ENCODE data around the gene SFTA2. TPM values are rescaled to one million over a fixed set of nuclear protein-coding genes. Genes with fewer than 3 reads are reported as not detected.

Gene SFTA2
- total and polyA plus RNA-seq, 2 experiments from 2014 or later, result 0.86 TPM; not detected in 1

DNA sequence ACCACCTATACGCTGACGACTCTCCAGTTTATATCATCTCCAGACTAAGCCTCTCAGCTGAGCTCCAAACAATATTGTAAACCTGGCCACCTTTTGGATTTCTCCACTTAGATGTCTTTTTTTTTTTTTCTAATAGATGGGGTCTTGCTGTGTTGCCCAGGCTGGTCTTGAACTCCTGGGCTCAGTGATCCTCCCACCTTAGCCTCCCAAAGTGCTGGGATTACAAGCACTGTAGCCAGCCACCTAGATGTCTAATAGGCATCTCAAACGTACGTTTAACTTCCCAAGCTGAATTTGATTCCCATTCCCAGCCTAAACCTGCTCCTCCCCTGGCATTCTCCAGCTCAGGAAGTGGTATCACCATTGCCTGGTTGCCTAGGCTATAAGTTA lies 42.5 kb downstream of the SFTA2 start:
- H3K27ac ChIP-seq, result no peak overlapping the region
- H3K4me1 ChIP-seq (ENCODE audit: low read depth), result peaks cover 20% of the 10 kb centered on the region
- no peaks in the 10 kb centered on the region for H3K9me3 ChIP-seq (ENCODE audit: low read depth)
- no peaks in the 10 kb centered on the region for H3K27me3 ChIP-seq
- no peak overlapping the region for H3K4me3 ChIP-seq
- peaks cover 15% of the 10 kb centered on the region for H3K36me3 ChIP-seq
- no peak for DNase-seq (ENCODE audit: low read depth in 1 of 2, low spot score in 1 of 2)
- TF ChIP-seq, protein P1, sequence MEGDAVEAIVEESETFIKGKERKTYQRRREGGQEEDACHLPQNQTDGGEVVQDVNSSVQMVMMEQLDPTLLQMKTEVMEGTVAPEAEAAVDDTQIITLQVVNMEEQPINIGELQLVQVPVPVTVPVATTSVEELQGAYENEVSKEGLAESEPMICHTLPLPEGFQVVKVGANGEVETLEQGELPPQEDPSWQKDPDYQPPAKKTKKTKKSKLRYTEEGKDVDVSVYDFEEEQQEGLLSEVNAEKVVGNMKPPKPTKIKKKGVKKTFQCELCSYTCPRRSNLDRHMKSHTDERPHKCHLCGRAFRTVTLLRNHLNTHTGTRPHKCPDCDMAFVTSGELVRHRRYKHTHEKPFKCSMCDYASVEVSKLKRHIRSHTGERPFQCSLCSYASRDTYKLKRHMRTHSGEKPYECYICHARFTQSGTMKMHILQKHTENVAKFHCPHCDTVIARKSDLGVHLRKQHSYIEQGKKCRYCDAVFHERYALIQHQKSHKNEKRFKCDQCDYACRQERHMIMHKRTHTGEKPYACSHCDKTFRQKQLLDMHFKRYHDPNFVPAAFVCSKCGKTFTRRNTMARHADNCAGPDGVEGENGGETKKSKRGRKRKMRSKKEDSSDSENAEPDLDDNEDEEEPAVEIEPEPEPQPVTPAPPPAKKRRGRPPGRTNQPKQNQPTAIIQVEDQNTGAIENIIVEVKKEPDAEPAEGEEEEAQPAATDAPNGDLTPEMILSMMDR (IDR thresholded peaks at IDR 0.05; ENCODE audit: low read depth, low read length), result no peak

DNA sequence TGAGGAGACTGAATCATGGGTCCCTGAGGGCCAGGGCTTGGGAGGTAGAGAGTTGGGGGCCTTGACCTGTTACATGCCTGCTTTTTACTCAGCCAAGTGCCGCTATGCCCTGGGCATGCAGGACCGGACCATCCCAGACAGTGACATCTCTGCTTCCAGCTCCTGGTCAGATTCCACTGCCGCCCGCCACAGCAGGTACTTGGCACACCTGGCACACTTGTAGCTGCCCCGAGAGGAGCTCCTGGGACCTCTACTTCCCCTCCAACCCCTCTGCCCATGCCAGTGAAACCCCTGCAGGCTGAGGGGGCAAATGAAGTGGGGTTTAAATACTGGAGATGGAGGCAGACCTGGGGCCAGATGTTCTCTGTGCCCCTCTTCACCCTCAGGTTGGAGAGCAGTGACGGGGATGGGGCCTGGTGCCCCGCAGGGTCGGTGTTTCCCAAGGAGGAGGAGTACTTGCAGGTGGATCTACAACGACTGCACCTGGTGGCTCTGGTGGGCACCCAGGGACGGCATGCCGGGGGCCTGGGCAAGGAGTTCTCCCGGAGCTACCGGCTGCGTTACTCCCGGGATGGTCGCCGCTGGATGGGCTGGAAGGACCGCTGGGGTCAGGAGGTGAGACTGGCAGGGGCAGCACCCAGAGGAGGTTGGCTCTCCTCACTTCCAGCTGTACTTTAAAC lies 43.0 kb downstream of the SFTA2 start:
- TF ChIP-seq, protein P1 (IDR thresholded peaks at IDR 0.05; ENCODE audit: low read depth, low read length), result no peak
- peaks cover 15% of the 10 kb centered on the region for H3K36me3 ChIP-seq
- no peak overlapping the region for H3K4me3 ChIP-seq
- DNase-seq (ENCODE audit: low read depth in 1 of 2, low spot score in 1 of 2), result no peak
- peaks cover 20% of the 10 kb centered on the region for H3K4me1 ChIP-seq (ENCODE audit: low read depth)
- no peaks in the 10 kb centered on the region for H3K27me3 ChIP-seq
- H3K27ac ChIP-seq, result no peak overlapping the region
- H3K9me3 ChIP-seq (ENCODE audit: low read depth), result no peaks in the 10 kb centered on the region

DNA sequence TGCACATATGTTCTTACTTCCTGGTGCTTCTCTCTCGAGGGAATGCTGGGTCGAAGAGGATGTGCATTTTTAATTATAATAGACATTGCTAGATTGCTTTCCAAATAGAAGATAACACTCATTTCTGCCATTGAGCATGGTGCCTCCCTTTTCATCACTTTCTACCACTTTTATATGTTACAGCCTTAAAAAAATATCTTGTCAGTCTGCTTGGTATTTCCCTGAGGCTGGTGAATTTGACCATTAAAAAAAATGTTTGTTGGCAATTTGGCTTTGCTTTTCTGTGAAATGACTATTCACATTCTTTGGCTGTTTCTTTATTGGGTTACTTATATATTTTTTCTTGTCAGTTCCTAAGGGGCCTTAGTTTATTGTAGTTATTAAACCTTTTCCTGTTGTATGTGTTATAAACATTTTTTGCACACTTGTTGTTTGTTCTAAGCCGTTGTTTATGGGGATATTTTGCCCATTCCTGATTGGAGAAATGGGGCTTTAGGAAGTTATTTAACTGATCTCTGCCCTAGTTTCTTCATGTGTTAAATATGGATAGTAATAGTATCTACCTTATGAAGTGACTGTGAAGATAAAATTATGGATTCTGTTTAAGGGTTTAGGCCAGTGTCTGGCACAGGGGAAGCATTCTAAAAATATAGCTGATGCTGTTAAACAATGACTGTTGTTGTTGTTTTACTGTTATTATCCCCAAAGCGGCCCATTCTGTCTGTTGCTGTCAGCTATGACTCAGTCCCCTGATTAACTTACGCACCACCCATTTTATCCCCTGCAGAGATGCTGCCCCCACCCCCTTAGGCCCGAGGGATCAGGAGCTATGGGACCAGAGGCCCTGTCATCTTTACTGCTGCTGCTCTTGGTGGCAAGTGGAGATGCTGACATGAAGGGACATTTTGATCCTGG lies 43.8 kb downstream of the SFTA2 start:
- H3K4me1 ChIP-seq (ENCODE audit: low read depth), result peaks cover 28% of the 10 kb centered on the region
- no peaks in the 10 kb centered on the region for H3K27me3 ChIP-seq
- peak in 1 of 2 donors; percentile 61 for DNase-seq (ENCODE audit: low read depth in 1 of 2, low spot score in 1 of 2)
- H3K27ac ChIP-seq, result no peak overlapping the region
- H3K36me3 ChIP-seq, result peaks cover 10% of the 10 kb centered on the region
- TF ChIP-seq, protein P1 (IDR thresholded peaks at IDR 0.05; ENCODE audit: low read depth, low read length), result no peak
- no peaks in the 10 kb centered on the region for H3K9me3 ChIP-seq (ENCODE audit: low read depth)
- H3K4me3 ChIP-seq, result no peak overlapping the region

DNA sequence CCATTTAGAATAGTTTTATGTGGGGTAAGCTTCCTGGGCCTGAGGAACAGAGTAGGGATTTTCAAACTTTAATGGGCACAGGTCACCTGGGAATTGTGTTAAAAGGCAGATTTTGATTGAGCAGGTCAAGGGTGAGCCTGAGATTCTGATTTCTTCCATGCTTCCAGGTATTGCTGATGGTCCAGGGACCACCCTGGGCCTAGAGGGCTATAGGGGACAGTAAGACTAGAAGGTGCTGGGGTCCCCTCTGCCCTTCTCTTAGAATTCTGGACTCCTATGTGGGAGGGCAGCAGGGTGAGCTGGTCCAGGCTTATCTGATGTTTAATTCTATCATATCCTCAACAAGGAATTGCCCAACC lies 45.1 kb downstream of the SFTA2 start:
- Histone ChIP-seq H3K27me3 (no peaks in the 10 kb centered on the region), H3K9me3 (ENCODE audit: low read depth) (no peaks in the 10 kb centered on the region), H3K36me3 (peaks cover 5% of the 10 kb centered on the region), H3K4me1 (ENCODE audit: low read depth) (peaks cover 39% of the 10 kb centered on the region), H3K27ac (peak overlapping the region; percentile 94), H3K4me3 (no peak overlapping the region)
- DNase-seq (ENCODE audit: low read depth in 1 of 2, low spot score in 1 of 2), result no peak
- TF ChIP-seq, protein P1 (IDR thresholded peaks at IDR 0.05; ENCODE audit: low read depth, low read length), result no peak

DNA sequence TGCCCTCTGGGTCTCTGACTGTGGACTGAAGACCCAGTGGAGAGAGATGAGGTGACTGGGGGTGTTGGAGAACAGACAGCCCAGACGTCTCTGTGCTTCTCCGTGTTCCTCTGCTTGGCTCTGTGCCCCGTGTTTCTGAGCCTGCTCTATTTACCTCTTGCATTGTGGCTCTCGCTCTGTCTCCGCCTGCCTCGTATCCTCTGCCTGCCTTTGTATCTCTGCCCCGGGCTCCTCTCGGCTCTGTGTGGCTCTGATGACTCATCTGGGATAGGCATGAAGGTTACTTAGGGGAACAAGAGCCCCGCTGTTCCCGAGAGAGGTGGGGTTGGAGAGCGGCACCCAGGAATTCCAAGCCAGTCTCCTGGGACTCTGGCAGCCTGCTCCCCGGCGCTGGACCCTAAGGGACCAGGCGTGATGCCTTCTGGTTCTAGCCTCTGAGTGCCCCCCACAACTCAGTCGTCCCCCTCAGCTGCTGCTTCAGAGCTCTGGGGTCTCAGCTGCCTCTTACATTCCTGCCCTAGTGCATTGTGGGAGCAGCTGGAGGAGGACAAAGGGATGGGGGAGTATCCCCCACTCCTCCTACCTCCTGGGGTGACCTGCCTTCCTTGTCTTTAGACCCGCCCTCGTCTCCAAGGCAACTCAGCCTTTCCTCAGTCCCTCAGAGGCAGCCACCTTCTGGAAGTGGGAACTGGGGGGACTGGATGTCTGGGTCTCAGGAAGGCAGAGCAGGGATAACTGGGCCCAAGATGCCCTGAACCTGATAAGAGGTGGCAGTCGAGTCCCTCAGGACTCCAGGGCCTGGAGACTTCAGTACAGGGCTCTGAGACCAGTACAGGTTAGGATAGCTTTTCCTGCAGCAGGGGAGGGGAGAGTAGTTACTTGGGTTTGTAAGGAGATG lies 45.7 kb downstream of the SFTA2 start:
- H3K9me3 ChIP-seq (ENCODE audit: low read depth), result no peaks in the 10 kb centered on the region
- peaks cover 45% of the 10 kb centered on the region for H3K4me1 ChIP-seq (ENCODE audit: low read depth)
- peak; percentile 19 to 82 for DNase-seq (ENCODE audit: low read depth in 1 of 2, low spot score in 1 of 2)
- peak overlapping the region; percentile 94 for H3K27ac ChIP-seq
- no peaks in the 10 kb centered on the region for H3K27me3 ChIP-seq
- H3K36me3 ChIP-seq, result peaks cover 5% of the 10 kb centered on the region
- TF ChIP-seq, protein P1 (IDR thresholded peaks at IDR 0.05; ENCODE audit: low read depth, low read length), result no peak
- H3K4me3 ChIP-seq, result peak overlapping the region; percentile 63
